Right lobe of liver (tissue), 4 donors: Measurements from ENCODE around the gene SELPLG.

Source experiments
- POLR2A ChIP-seq: fragments of 450-650 bp; IDR thresholded peaks from one replicate; pipeline ENCODE4 v1.6.1; 2017; ENCODE audit warnings: antibody characterized with exemption, mild to moderate bottlenecking
- TF ChIP-seq, protein P1 (sequence below), 4 donors: fragments of 200-600 bp in 3 of 4; fragments of 450-650 bp in 1 of 4; IDR thresholded peaks; one replicate each; pipeline versions ENCODE4 v1.5.1 to v1.8.0; 2016 to 2022; ENCODE audit warnings: antibody characterized with exemption in 4 of 4, mild to moderate bottlenecking in 2 of 4
- donor health status: DM: no; HTN: no; CAD: no.
- donor health status: DM: no; HTN: no; CAD: no.
- donor health status: DM: no; HTN: yes; CAD: no.

DNA sequence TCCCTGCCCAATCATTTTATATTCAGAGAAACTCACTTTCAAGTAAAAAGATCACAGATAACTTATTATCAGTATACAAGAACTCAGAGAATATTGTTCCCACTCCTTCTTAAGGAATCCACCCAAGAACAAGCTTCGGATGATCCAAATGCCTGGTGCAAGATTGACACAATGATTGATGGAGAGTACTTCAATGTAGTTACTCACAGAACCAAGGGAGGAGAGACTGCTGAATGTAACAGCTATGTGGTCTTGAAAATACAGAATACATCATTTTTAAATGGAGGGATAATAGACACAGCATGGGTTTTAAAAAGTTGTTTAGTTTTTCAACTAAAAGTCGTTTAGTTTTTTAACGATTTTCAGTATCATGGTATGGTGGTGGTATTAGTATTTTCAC lies 38.4 kb upstream of the SELPLG start:
- TF ChIP-seq, protein P1, sequence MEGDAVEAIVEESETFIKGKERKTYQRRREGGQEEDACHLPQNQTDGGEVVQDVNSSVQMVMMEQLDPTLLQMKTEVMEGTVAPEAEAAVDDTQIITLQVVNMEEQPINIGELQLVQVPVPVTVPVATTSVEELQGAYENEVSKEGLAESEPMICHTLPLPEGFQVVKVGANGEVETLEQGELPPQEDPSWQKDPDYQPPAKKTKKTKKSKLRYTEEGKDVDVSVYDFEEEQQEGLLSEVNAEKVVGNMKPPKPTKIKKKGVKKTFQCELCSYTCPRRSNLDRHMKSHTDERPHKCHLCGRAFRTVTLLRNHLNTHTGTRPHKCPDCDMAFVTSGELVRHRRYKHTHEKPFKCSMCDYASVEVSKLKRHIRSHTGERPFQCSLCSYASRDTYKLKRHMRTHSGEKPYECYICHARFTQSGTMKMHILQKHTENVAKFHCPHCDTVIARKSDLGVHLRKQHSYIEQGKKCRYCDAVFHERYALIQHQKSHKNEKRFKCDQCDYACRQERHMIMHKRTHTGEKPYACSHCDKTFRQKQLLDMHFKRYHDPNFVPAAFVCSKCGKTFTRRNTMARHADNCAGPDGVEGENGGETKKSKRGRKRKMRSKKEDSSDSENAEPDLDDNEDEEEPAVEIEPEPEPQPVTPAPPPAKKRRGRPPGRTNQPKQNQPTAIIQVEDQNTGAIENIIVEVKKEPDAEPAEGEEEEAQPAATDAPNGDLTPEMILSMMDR (IDR thresholded peaks at IDR 0.05) = no peak
- TF ChIP-seq POLR2A = no peak
